ENCODE results near the gene C2orf80.
"Not testable (repeated sequence)": the region's sequence is repeated elsewhere in the genome, so short reads cannot be mapped to it uniquely, and the experiment has no call there.

C2orf80 gene

DNA sequence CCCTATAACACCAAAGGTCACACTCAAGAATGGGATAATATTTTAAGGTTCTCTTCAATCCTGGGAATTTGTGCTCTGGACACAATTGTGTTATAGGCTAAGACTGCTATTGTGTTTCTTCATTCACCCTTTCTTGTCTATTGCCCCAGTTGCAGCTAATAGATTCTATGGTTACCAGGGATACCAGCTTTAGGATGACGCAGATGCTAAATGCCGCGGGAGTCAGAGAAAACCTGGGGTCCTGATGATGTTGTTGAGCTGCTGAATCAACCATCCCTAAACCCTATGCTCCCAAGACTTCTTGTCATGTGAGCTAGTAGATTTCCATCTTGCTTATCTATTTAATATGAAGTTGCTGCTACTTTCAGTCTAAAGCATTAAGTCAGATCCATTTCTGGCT, 70.9 kb downstream of the C2orf80 start:
- DNase-seq (ENCODE audit: low read depth): no peak
- in situ Hi-C loops (cut with HindIII; ENCODE audit: low sequenced_read_pairs): no loop called here
- TF ChIP-seq, protein P1, sequence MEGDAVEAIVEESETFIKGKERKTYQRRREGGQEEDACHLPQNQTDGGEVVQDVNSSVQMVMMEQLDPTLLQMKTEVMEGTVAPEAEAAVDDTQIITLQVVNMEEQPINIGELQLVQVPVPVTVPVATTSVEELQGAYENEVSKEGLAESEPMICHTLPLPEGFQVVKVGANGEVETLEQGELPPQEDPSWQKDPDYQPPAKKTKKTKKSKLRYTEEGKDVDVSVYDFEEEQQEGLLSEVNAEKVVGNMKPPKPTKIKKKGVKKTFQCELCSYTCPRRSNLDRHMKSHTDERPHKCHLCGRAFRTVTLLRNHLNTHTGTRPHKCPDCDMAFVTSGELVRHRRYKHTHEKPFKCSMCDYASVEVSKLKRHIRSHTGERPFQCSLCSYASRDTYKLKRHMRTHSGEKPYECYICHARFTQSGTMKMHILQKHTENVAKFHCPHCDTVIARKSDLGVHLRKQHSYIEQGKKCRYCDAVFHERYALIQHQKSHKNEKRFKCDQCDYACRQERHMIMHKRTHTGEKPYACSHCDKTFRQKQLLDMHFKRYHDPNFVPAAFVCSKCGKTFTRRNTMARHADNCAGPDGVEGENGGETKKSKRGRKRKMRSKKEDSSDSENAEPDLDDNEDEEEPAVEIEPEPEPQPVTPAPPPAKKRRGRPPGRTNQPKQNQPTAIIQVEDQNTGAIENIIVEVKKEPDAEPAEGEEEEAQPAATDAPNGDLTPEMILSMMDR (IDR thresholded peaks at IDR 0.05; ENCODE audit: low read depth, low read length, missing control alignments): no peak
- H3K4me3 ChIP-seq (ENCODE audit: low read depth, low read length): no peak overlapping the region

DNA sequence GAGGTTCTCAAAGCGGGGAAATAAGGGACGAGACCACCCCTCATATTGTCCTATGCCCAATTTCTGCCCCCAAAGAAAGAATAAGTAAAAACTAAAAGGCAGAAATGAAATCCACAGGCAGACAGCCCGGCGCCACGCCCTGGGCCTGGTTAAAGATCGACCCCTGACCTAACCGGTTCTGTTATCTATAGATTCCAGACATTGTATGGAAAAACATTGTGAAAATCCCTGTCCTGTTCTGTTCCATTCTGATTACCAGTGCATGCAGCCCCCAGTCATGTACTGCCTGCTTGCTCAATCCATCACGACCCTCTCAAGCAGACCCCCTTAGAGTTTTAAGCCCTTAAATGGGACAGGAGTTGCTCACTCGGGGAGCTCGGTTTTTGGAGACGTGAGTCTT, 72.4 kb downstream of the C2orf80 start:
- in situ Hi-C loops (cut with HindIII; ENCODE audit: low sequenced_read_pairs); DNase-seq (ENCODE audit: low read depth): not testable (repeated sequence)

More for the DNA sequence above, 72.4 kb downstream of the C2orf80 start:
- not testable (repeated sequence) for H3K4me3 ChIP-seq (ENCODE audit: low read depth, low read length)

Data from astrocyte of the cerebellum (primary cell).